ENCODE measurements around the gene QDPR.

The QDPR gene

GRCh38 chr4:17475481-17475880, 36.4 kb downstream of the QDPR start:
- peak; percentile 44 for DNase-seq (ENCODE audit: low read depth)
- TF ChIP-seq CTCF (conservative IDR thresholded peaks at IDR 0.05; ENCODE audit: control insufficient read depth, insufficient read depth, low read depth, low read length): no peak
- H3K4me3 ChIP-seq (ENCODE audit: control insufficient read depth, low read depth, low read length): no peak overlapping the region

- no peak for TF ChIP-seq CTCF (conservative IDR thresholded peaks at IDR 0.05; ENCODE audit: control insufficient read depth, insufficient read depth, low read depth, low read length)
Observed at GRCh38 chr4:17469931-17470674, 41.8 kb downstream of the QDPR start.

GRCh38 chr4:17468619-17469221, 43.2 kb downstream of the QDPR start:
- DNase-seq (ENCODE audit: low read depth): peak; percentile 69
- TF ChIP-seq CTCF (conservative IDR thresholded peaks at IDR 0.05; ENCODE audit: control insufficient read depth, insufficient read depth, low read depth, low read length): peak; percentile 53
- H3K4me3 ChIP-seq (ENCODE audit: control insufficient read depth, low read depth, low read length): no peak overlapping the region

More at GRCh38 chr4:17469931-17470674, 41.8 kb downstream of the QDPR start:
- no peak overlapping the region for H3K4me3 ChIP-seq (ENCODE audit: control insufficient read depth, low read depth, low read length)
- no peak for DNase-seq (ENCODE audit: low read depth)

GRCh38 chr4:17463606-17464005, 48.3 kb downstream of the QDPR start:
- no peak overlapping the region for H3K4me3 ChIP-seq (ENCODE audit: control insufficient read depth, low read depth, low read length)
- no peak for DNase-seq (ENCODE audit: low read depth)
- TF ChIP-seq CTCF (conservative IDR thresholded peaks at IDR 0.05; ENCODE audit: control insufficient read depth, insufficient read depth, low read depth, low read length): no peak

GRCh38 chr4:17450269-17450804, 61.6 kb downstream of the QDPR start:
- H3K4me3 ChIP-seq (ENCODE audit: control insufficient read depth, low read depth, low read length): no peak overlapping the region
- no peak for TF ChIP-seq CTCF (conservative IDR thresholded peaks at IDR 0.05; ENCODE audit: control insufficient read depth, insufficient read depth, low read depth, low read length)
- DNase-seq (ENCODE audit: low read depth): no peak

GRCh38 chr4:17448689-17449088, 63.2 kb downstream of the QDPR start:
- peak; percentile 84 for DNase-seq (ENCODE audit: low read depth)
- no peak for TF ChIP-seq CTCF (conservative IDR thresholded peaks at IDR 0.05; ENCODE audit: control insufficient read depth, insufficient read depth, low read depth, low read length)
- H3K4me3 ChIP-seq (ENCODE audit: control insufficient read depth, low read depth, low read length): no peak overlapping the region

Measured in fibroblast of mammary gland (primary cell).